Prostate gland (tissue), 2 donors: Measurements from ENCODE around the gene OR51G1. TPM values are rescaled to one million over a fixed set of nuclear protein-coding genes. Genes with fewer than 3 reads are reported as not detected.

ENCODE experiments used
- DNase-seq: peaks from one replicate; pipeline ENCODE4 v3.0.0-alpha.2; 2019; ENCODE audit warnings: low spot score
- H3K27ac ChIP-seq, 2 donors: fragments of 200-600 bp; sonication (generic); 2 replicates each; pipeline ENCODE4 v1.5.1; 2017 to 2019
- H3K27me3 ChIP-seq: fragments of 200-600 bp; sonication (generic); replicated peaks from 2 replicates; pipeline ENCODE4 v1.5.1; 2019; ENCODE audit not compliant: insufficient read depth
- H3K36me3 ChIP-seq, 2 donors: fragments of 200-600 bp; sonication (generic); 1 replicate in 1 of 2; 2 replicates in 1 of 2; pipeline versions ENCODE4 v1.5.1 to v1.8.1; 2017 to 2019
- H3K4me1 ChIP-seq: fragments of 200-600 bp; sonication (generic); replicated peaks from 2 replicates; pipeline ENCODE4 v1.5.1; 2019
- H3K4me3 ChIP-seq, 2 donors: fragments of 200-600 bp; sonication (generic); 2 replicates each; pipeline ENCODE4 v1.5.1; 2017 to 2019
- H3K9me3 ChIP-seq: fragments of 200-600 bp; sonication (generic); 2 replicates; pipeline ENCODE4 v1.5.1; 2017
- POLR2A ChIP-seq: fragments of 450-650 bp; IDR thresholded peaks from one replicate; pipeline ENCODE4 v1.6.1; 2016; ENCODE audit warnings: antibody characterized with exemption, mild to moderate bottlenecking
- POLR2AphosphoS5 ChIP-seq: sonication (generic); formaldehyde crosslinking; IDR thresholded peaks from one replicate; pipeline ENCODE4 v1.6.1; 2017; ENCODE audit warnings: antibody characterized with exemption
- WGBS: methylation state at CpG from one replicate; pipeline ENCODE4 v1.1.5; 2018; 5-methylcytosine and 5-hydroxymethylcytosine counted together
- intact Hi-C: fragments of 100-400 bp; cut with DNase I; formaldehyde crosslinking; loops from one replicate; pipeline ENCODE4 v1.14.2; 2022
- total RNA-seq, 2 donors: library from RNA; depleted of rRNA; stranded (reverse); fragments of >200 nt; gene quantifications; one replicate each; pipeline ENCODE4 v1.1.0, GENCODE V29; 2016
- TF ChIP-seq, protein P1 (sequence below), 4 experiments: fragments of 200-600 bp in 2 of 4; fragments of 450-650 bp in 2 of 4; sonication (generic) in 2 of 4; IDR thresholded peaks; 1 replicate in 3 of 4; 2 replicates in 1 of 4; pipeline ENCODE4 v1.5.1; 2016 to 2019; ENCODE audit warnings: antibody characterized with exemption in 4 of 4, mild to moderate bottlenecking in 2 of 4, moderate library complexity in 2 of 4

Gene OR51G1
- total RNA-seq, 2 donors from 2014 or later: not detected

GRCh38 chr11:4921796-4922195 lies 2.3 kb downstream of the OR51G1 start:
- no peak overlapping the region for H3K27ac ChIP-seq
- DNase-seq: no peak
- H3K4me3 ChIP-seq: no peak overlapping the region
- TF ChIP-seq POLR2A (no peak), POLR2AphosphoS5 (no peak)
- TF ChIP-seq, protein P1, sequence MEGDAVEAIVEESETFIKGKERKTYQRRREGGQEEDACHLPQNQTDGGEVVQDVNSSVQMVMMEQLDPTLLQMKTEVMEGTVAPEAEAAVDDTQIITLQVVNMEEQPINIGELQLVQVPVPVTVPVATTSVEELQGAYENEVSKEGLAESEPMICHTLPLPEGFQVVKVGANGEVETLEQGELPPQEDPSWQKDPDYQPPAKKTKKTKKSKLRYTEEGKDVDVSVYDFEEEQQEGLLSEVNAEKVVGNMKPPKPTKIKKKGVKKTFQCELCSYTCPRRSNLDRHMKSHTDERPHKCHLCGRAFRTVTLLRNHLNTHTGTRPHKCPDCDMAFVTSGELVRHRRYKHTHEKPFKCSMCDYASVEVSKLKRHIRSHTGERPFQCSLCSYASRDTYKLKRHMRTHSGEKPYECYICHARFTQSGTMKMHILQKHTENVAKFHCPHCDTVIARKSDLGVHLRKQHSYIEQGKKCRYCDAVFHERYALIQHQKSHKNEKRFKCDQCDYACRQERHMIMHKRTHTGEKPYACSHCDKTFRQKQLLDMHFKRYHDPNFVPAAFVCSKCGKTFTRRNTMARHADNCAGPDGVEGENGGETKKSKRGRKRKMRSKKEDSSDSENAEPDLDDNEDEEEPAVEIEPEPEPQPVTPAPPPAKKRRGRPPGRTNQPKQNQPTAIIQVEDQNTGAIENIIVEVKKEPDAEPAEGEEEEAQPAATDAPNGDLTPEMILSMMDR (IDR thresholded peaks at IDR 0.05): no peak
- H3K4me1 ChIP-seq: no peaks in the 10 kb centered on the region
- no peaks in the 10 kb centered on the region for H3K27me3 ChIP-seq
- H3K9me3 ChIP-seq: no peaks in the 10 kb centered on the region
- intact Hi-C loops: no loop called here
- WGBS: 62% methylated on average over 1 of the region's 1 CpG
- H3K36me3 ChIP-seq: no peaks in the 10 kb centered on the region

DNA sequence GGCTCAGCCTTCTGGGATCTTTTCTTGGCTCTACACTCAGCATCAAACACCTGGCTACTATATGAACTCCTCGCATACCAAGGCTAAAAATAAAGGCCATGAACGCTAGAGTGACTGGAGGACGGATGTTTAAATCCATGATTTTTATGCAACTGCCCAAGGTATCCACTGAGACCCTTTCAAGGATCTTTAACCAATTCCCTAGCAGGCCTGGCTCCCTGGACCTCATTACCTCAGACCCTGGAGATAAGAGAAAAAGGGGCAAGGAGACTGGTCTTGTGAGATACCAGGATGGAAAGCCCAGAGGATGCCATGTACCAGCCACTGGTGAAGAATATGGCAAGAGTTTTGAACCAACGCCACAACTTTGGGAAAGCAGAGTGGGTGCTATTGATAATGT lies 4.9 kb downstream of the OR51G1 start, which contains the start of gene OR51G2:
Gene OR51G2, minus strand, starts transcription at position 101 of the 400 bp plus-strand sequence. CDS start 3,687 bp downstream, outside the sequence.
- Histone ChIP-seq H3K27ac (no peak within 1 kb of the TSS), H3K9me3 (no peaks in the 10 kb centered on the region), H3K4me3 (no peak within 1 kb of the TSS), H3K36me3 (no peaks in the 10 kb centered on the region), H3K4me1 (no peaks in the 10 kb centered on the region), H3K27me3 (no peaks in the 10 kb centered on the region)
- no peak for DNase-seq
- TF ChIP-seq POLR2A: no peak
- TF ChIP-seq, protein P1 (IDR thresholded peaks at IDR 0.05): no peak
- no peak for TF ChIP-seq POLR2AphosphoS5
- 96% methylated on average over 4 of the region's 4 CpGs for WGBS
- intact Hi-C loops: no loop called here

DNA sequence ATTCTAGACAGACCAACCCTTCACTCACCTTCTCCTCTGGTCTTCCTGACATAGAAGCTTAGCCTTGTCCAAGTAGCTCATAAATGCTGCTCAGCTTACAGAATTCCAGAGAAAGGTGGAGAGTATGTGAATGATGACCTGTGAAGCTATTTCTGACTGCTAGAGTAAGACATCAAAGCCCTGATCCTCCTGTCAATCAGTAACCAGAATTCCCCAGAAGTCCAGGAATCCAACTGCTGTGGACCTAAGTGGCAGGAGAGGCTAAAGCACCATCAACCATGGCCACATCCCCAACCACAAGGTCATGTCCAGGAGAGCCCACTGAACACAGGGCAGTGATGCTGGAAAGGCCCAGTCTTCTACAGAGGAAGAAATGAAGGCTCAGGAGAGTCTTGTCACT lies 7.6 kb downstream of the OR51G1 start:
- Histone ChIP-seq H3K4me1 (no peaks in the 10 kb centered on the region), H3K4me3 (no peak overlapping the region), H3K9me3 (no peaks in the 10 kb centered on the region), H3K36me3 (no peaks in the 10 kb centered on the region), H3K27ac (no peak overlapping the region), H3K27me3 (no peaks in the 10 kb centered on the region)
- intact Hi-C loops: no loop called here
- DNase-seq: no peak
- TF ChIP-seq POLR2A: no peak
- TF ChIP-seq, protein P1 (IDR thresholded peaks at IDR 0.05): no peak
- no peak for TF ChIP-seq POLR2AphosphoS5

DNA sequence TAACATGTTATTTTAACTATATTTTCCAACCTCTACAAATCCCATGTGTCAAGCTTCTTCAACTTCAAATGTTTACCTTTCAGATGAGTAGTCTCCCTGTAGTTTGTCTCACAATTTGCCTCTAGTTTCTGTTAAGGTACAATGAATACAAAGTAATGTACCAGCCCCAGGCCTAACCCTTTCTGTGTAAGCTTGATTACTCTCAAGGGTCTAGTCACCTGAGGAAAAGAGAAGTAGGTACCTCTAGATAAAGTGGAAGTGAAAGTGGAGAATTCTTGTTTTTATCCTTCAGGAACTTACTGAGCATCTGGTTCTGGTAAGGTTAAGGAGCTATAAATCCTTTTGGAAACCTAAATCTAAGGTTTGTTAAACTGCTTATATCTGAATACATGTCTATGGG lies 20.7 kb downstream of the OR51G1 start, which contains the start of gene OR51A7:
Gene OR51A7, plus strand, starts transcription at position 300 of the 400 bp plus-strand sequence. CDS start 3,587 bp downstream, outside the sequence.
- intact Hi-C loops: no loop called here
- H3K4me1 ChIP-seq: no peaks in the 10 kb centered on the region
- H3K36me3 ChIP-seq: no peaks in the 10 kb centered on the region
- no peak for DNase-seq
- no peaks in the 10 kb centered on the region for H3K9me3 ChIP-seq
- H3K27ac ChIP-seq: no peak within 1 kb of the TSS
- H3K27me3 ChIP-seq: no peaks in the 10 kb centered on the region
- TF ChIP-seq POLR2AphosphoS5 (no peak), POLR2A (no peak)
- TF ChIP-seq, protein P1 (IDR thresholded peaks at IDR 0.05): no peak
- no peak within 1 kb of the TSS for H3K4me3 ChIP-seq

DNA sequence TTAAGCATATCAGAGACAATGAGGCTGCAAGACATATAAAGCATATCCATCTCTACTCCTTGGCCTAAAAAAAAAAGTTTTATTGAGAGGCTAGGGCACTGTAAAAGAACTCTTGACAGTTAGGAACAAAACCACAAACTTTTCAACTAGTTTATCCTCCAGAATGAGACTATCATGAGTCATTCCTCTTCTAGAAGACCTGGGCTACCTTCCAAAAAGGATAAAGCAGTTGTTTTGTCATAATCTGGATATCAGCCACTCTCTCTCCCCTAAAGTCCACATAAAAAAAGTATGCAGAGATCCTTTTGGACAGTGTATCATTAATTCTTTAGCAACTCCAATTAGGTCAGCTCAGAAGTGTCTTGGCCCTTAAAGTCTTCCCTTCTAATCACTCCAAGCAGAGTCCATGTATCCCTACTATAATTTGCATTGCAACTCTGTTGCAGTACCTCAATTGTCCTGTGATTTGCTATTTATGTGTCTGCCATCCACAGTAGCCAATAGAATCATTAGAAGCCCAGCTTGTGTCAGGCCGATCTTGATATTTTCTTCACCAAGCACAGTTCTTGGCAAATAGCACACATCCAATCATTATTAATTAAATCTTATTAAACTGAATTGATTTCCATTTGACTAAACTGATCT lies 32.0 kb downstream of the OR51G1 start:
- Histone ChIP-seq H3K9me3 (no peaks in the 10 kb centered on the region), H3K4me3 (no peak overlapping the region), H3K27ac (no peak overlapping the region), H3K4me1 (no peaks in the 10 kb centered on the region), H3K27me3 (no peaks in the 10 kb centered on the region), H3K36me3 (no peaks in the 10 kb centered on the region)
- TF ChIP-seq, protein P1 (IDR thresholded peaks at IDR 0.05): peak in 1 of 4 experiments; percentile 32
- no peak for TF ChIP-seq POLR2A
- intact Hi-C loops: no loop called here
- no peak for DNase-seq
- WGBS: 89% methylated on average over 1 of the region's 1 CpG
